GM12873 (cell line): Measurements from ENCODE around the gene RNF43.

Source experiments
- CTCF ChIP-seq: IDR thresholded peaks from 2 replicates; pipeline ENCODE4 v1.5.1; 2012; ENCODE audit warnings: low read depth, mild to moderate bottlenecking, moderate library complexity, low read length, control low read depth; ENCODE audit not compliant: insufficient read depth; ENCODE audit errors: missing control alignments

Gene RNF43

GRCh38 chr17:58380207-58381123, 36.9 kb downstream of the RNF43 start:
- TF ChIP-seq CTCF: no peak

GRCh38 chr17:58379511-58379824, 37.9 kb downstream of the RNF43 start:
- no peak for TF ChIP-seq CTCF

GRCh38 chr17:58378733-58379510, 38.4 kb downstream of the RNF43 start:
- no peak for TF ChIP-seq CTCF

- TF ChIP-seq CTCF: no peak
These were observed 39.7 kb downstream of the RNF43 start for GRCh38 chr17:58377661-58378060.

GRCh38 chr17:58377093-58377601, 40.2 kb downstream of the RNF43 start:
- TF ChIP-seq CTCF: no peak

- no peak for TF ChIP-seq CTCF
These were observed 40.8 kb downstream of the RNF43 start for GRCh38 chr17:58376472-58377000.

GRCh38 chr17:58375811-58376210, 41.5 kb downstream of the RNF43 start:
- no peak for TF ChIP-seq CTCF
